ENCODE measurements around the gene AKT1.

AKT1 gene

GRCh38 chr14:104724407-104724980 lies 71.1 kb downstream of the AKT1 start:
- TF ChIP-seq, protein P1, sequence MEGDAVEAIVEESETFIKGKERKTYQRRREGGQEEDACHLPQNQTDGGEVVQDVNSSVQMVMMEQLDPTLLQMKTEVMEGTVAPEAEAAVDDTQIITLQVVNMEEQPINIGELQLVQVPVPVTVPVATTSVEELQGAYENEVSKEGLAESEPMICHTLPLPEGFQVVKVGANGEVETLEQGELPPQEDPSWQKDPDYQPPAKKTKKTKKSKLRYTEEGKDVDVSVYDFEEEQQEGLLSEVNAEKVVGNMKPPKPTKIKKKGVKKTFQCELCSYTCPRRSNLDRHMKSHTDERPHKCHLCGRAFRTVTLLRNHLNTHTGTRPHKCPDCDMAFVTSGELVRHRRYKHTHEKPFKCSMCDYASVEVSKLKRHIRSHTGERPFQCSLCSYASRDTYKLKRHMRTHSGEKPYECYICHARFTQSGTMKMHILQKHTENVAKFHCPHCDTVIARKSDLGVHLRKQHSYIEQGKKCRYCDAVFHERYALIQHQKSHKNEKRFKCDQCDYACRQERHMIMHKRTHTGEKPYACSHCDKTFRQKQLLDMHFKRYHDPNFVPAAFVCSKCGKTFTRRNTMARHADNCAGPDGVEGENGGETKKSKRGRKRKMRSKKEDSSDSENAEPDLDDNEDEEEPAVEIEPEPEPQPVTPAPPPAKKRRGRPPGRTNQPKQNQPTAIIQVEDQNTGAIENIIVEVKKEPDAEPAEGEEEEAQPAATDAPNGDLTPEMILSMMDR (IDR thresholded peaks at IDR 0.05; ENCODE audit: insufficient read depth, missing control alignments) = no peak
- FAIRE-seq (no peak), DNase-seq (ENCODE audit: insufficient read length, low spot score) (no peak)

DNA sequence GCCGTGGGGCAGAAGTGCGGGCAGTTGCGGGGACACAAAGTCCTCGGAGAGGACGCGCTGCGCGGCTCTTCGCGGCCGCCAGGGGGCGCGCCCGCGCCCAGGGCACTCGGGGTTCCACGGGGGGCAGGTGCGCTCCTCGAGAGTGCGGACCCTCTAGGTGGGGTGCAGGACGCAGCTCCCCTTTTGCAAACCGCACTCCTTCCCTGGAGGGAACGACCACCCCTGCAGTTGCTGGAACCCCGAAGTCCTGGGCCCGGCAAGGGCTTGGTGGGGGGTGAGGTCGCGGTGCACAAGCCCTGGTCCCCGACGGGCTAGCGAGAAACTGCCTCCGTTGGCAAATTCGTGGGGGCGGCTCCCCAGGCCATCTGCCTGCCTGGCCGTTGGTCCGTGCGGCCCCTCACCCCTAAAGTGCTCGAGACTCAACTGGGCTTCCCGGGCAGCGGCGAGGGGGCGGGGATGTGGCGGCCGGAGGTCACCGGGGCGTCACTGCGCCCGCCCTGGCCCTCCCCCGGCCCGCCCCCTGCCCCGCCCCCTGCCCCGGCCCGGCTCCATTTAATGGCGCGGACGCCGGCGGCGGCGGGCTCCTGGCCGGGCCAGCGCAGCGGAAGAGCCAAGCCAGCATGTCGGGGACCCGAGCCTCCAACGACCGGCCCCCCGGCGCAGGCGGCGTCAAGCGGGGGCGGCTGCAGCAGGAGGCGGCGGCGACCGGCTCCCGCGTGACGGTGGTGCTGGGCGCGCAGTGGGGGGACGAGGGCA lies 71.7 kb downstream of the AKT1 start, which contains the start of gene ADSS1:
Gene ADSS1 (plus strand): TSS at position 579 of the 756 bp plus-strand sequence. CDS start 42 bp downstream, at position 621.
- no peak for FAIRE-seq
- TF ChIP-seq, protein P1 (IDR thresholded peaks at IDR 0.05; ENCODE audit: insufficient read depth, missing control alignments) = peak; percentile 37
- DNase-seq (ENCODE audit: insufficient read length, low spot score) = peak; percentile 92

- TF ChIP-seq, protein P1 (IDR thresholded peaks at IDR 0.05; ENCODE audit: insufficient read depth, missing control alignments) = no peak
- FAIRE-seq (no peak), DNase-seq (ENCODE audit: insufficient read length, low spot score) (no peak)
Observed at GRCh38 chr14:104722938-104723650, 72.5 kb downstream of the AKT1 start.

GRCh38 chr14:104721505-104722431 lies 73.8 kb downstream of the AKT1 start:
- DNase-seq (ENCODE audit: insufficient read length, low spot score) (no peak), FAIRE-seq (no peak)
- TF ChIP-seq, protein P1 (IDR thresholded peaks at IDR 0.05; ENCODE audit: insufficient read depth, missing control alignments) = no peak

All from D721Med (cell line).